ENCODE measurements around the gene CMTM6. TPM values are rescaled to one million over a fixed set of nuclear protein-coding genes. Genes with fewer than 3 reads are reported as not detected.

CMTM6 gene
- total RNA-seq, 6 donors from 2014 or later = 16.8 to 86.0 (median 61.3) TPM

- Histone ChIP-seq H3K4me1 (peaks cover 5 to 16% (median 10%) of the 10 kb centered on the region in 4 donors), H3K27ac (peak overlapping the region in 3 of 4 donors; percentile 14 to 56 (median 31)), H3K27me3 (no peaks in the 10 kb centered on the region), H3K36me3 (peaks cover 4 to 23% (median 12%) of the 10 kb centered on the region in 4 donors), H3K9me3 (no peaks in the 10 kb centered on the region), H3K4me3 (no peak overlapping the region)
- TF ChIP-seq CTCF (IDR thresholded peaks at IDR 0.05) = no peak
- TF ChIP-seq EP300 (IDR thresholded peaks at IDR 0.05) = no peak
- TF ChIP-seq POLR2A (IDR thresholded peaks at IDR 0.05) = no peak
- ATAC-seq (ENCODE audit: low FRiP score in 2 of 2) (no peak), DNase-seq (peak in 1 of 2 donors; percentile 8)
- WGBS, 2 donors = 96 to 100% methylated on average over 3 of the region's 3 CpGs
Measured at GRCh38 chr3:32449691-32450090, 53.0 kb downstream of the CMTM6 start.

GRCh38 chr3:32448686-32449474 is 53.8 kb downstream of the CMTM6 start:
- H3K27me3 ChIP-seq = no peaks in the 10 kb centered on the region
- peak overlapping the region in 3 of 4 donors; percentile 14 to 56 (median 31) for H3K27ac ChIP-seq
- DNase-seq (peak in 1 of 2 donors; percentile 60), ATAC-seq (ENCODE audit: low FRiP score in 2 of 2) (peak; percentile 59 to 78)
- 63 to 64% methylated on average over 14 of the region's 14 CpGs for WGBS, 2 donors
- H3K36me3 ChIP-seq = peaks cover 4 to 15% (median 9%) of the 10 kb centered on the region in 4 donors
- H3K4me3 ChIP-seq = no peak overlapping the region
- peaks cover 5 to 16% (median 10%) of the 10 kb centered on the region in 4 donors for H3K4me1 ChIP-seq
- TF ChIP-seq CTCF (IDR thresholded peaks at IDR 0.05) (no peak), EP300 (IDR thresholded peaks at IDR 0.05) (no peak), POLR2A (IDR thresholded peaks at IDR 0.05) (no peak)
- no peaks in the 10 kb centered on the region for H3K9me3 ChIP-seq

GRCh38 chr3:32447865-32448400 is 54.7 kb downstream of the CMTM6 start:
- no peak for TF ChIP-seq CTCF (IDR thresholded peaks at IDR 0.05)
- TF ChIP-seq EP300 (IDR thresholded peaks at IDR 0.05) = no peak
- no peak for TF ChIP-seq POLR2AphosphoS5 (IDR thresholded peaks at IDR 0.05)
- no peak for TF ChIP-seq POLR2A (IDR thresholded peaks at IDR 0.05)

GRCh38 chr3:32443478-32443877 is 59.2 kb downstream of the CMTM6 start:
- ATAC-seq (ENCODE audit: low FRiP score in 2 of 2) (no peak), DNase-seq (no peak)
- Histone ChIP-seq H3K36me3 (no peaks in the 10 kb centered on the region), H3K4me1 (peaks cover 3 to 7% (median 6%) of the 10 kb centered on the region in 4 donors), H3K4me3 (no peak overlapping the region), H3K9me3 (no peaks in the 10 kb centered on the region), H3K27me3 (no peaks in the 10 kb centered on the region), H3K27ac (peak overlapping the region in 1 of 4 donors; percentile 2)
- 16 to 35% methylated on average over 1 of the region's 1 CpG for WGBS, 2 donors
- TF ChIP-seq POLR2A (IDR thresholded peaks at IDR 0.05) (no peak), EP300 (IDR thresholded peaks at IDR 0.05) (peak in 1 of 4 donors; percentile 18)

More at GRCh38 chr3:32447865-32448400, 54.7 kb downstream of the CMTM6 start:
- DNase-seq (peak in 1 of 2 donors; percentile 6), ATAC-seq (ENCODE audit: low FRiP score in 2 of 2) (no peak)
- peaks cover 4 to 14% (median 9%) of the 10 kb centered on the region in 4 donors for H3K36me3 ChIP-seq
- H3K27ac ChIP-seq = no peak overlapping the region
- no peaks in the 10 kb centered on the region for H3K27me3 ChIP-seq
- no peak overlapping the region for H3K4me3 ChIP-seq
- peaks cover 5 to 16% (median 10%) of the 10 kb centered on the region in 4 donors for H3K4me1 ChIP-seq
- WGBS, 2 donors = 73 to 76% methylated on average over 1 of the region's 1 CpG
- H3K9me3 ChIP-seq = no peaks in the 10 kb centered on the region

- H3K4me3 ChIP-seq = no peak overlapping the region
- H3K4me1 ChIP-seq = peaks cover 0 to 12% (median 4%) of the 10 kb centered on the region in 4 donors
- H3K36me3 ChIP-seq = no peaks in the 10 kb centered on the region
- no peaks in the 10 kb centered on the region for H3K9me3 ChIP-seq
- peak overlapping the region in 1 of 4 donors; percentile 2 for H3K27ac ChIP-seq
- DNase-seq (no peak), ATAC-seq (ENCODE audit: low FRiP score in 2 of 2) (no peak)
- 96 to 98% methylated on average over 3 of the region's 3 CpGs for WGBS, 2 donors
- H3K27me3 ChIP-seq = no peaks in the 10 kb centered on the region
- TF ChIP-seq EP300 (IDR thresholded peaks at IDR 0.05) (no peak), POLR2AphosphoS5 (IDR thresholded peaks at IDR 0.05) (no peak), CTCF (IDR thresholded peaks at IDR 0.05) (no peak), POLR2A (IDR thresholded peaks at IDR 0.05) (no peak)
Measured at GRCh38 chr3:32442766-32443165, 59.9 kb downstream of the CMTM6 start.

Data from upper lobe of left lung (tissue), 6 donors.